Skeletal muscle tissue (tissue), 4 donors: ENCODE measurements around the gene SEMA4F. TPM values are rescaled to one million over a fixed set of nuclear protein-coding genes. Genes with fewer than 3 reads are reported as not detected.
"Not testable (repeated sequence)": the region's sequence is repeated elsewhere in the genome, so short reads cannot be mapped to it uniquely, and the experiment has no call there.

Experiments
- H3K27ac ChIP-seq: one replicate; pipeline ENCODE4 v1.7.0; 2013; ENCODE audit warnings: mild to moderate bottlenecking, low read depth, low read length, inconsistent platforms
- H3K27me3 ChIP-seq, 3 donors: one replicate each; pipeline ENCODE4 v1.7.0; 2013; ENCODE audit warnings: low read length in 3 of 3; ENCODE audit not compliant: control insufficient read depth in 3 of 3, insufficient read depth in 3 of 3
- H3K36me3 ChIP-seq, 3 donors: one replicate each; pipeline ENCODE4 v1.7.0; 2013; ENCODE audit warnings: low read length in 3 of 3; ENCODE audit not compliant: control insufficient read depth in 3 of 3, insufficient read depth in 3 of 3
- H3K4me1 ChIP-seq, 3 donors: one replicate each; pipeline ENCODE4 v1.7.0; 2013; ENCODE audit warnings: low read length in 3 of 3, mild to moderate bottlenecking in 3 of 3; ENCODE audit not compliant: control insufficient read depth in 3 of 3, insufficient read depth in 3 of 3
- H3K4me3 ChIP-seq, 3 donors: one replicate each; pipeline ENCODE4 v1.7.0; 2013; ENCODE audit warnings: low read length in 3 of 3
- H3K9ac ChIP-seq, 3 donors: one replicate each; pipeline ENCODE4 v1.7.0; 2013; ENCODE audit warnings: low read length in 3 of 3, mild to moderate bottlenecking in 3 of 3, moderate library complexity in 2 of 3, low read depth in 1 of 3
- H3K9me3 ChIP-seq, 3 donors: one replicate each; pipeline ENCODE4 v1.7.0; 2013; ENCODE audit warnings: low read length in 3 of 3; ENCODE audit not compliant: control insufficient read depth in 3 of 3
- total RNA-seq: library from RNA; depleted of rRNA; stranded (reverse); fragments of >200 nt; gene quantifications from one replicate; pipeline ENCODE4 v1.2.3, GENCODE V29; 2014
- donor health status: Osteomylitis.

SEMA4F gene
- total RNA-seq, 1 donor from 2014 or later, result 1.6 TPM

GRCh38 chr2:74630454-74630853, 23.6 kb upstream of the SEMA4F start:
- H3K27ac ChIP-seq, H3K4me3 ChIP-seq, H3K36me3 ChIP-seq: not testable (repeated sequence)

GRCh38 chr2:74632209-74632938, 21.7 kb upstream of the SEMA4F start:
- Histone ChIP-seq H3K4me3 (no peak overlapping the region), H3K4me1 (no peaks in the 10 kb centered on the region), H3K27me3 (no peaks in the 10 kb centered on the region), H3K9ac (no peak overlapping the region), H3K36me3 (no peaks in the 10 kb centered on the region), H3K27ac (no peak overlapping the region), H3K9me3 (no peaks in the 10 kb centered on the region)

More at GRCh38 chr2:74630454-74630853, 23.6 kb upstream of the SEMA4F start:
- not testable (repeated sequence) for H3K9ac ChIP-seq, H3K27me3 ChIP-seq, H3K9me3 ChIP-seq, H3K4me1 ChIP-seq

GRCh38 chr2:74632939-74633312, 21.1 kb upstream of the SEMA4F start:
- Histone ChIP-seq H3K4me1 (no peaks in the 10 kb centered on the region), H3K4me3 (no peak overlapping the region), H3K9me3 (no peaks in the 10 kb centered on the region), H3K36me3 (no peaks in the 10 kb centered on the region), H3K9ac (no peak overlapping the region), H3K27ac (no peak overlapping the region), H3K27me3 (no peaks in the 10 kb centered on the region)

- no peak overlapping the region for H3K27ac ChIP-seq
- H3K9me3 ChIP-seq, result no peaks in the 10 kb centered on the region
- no peaks in the 10 kb centered on the region for H3K36me3 ChIP-seq
- no peak overlapping the region for H3K4me3 ChIP-seq
- no peak overlapping the region for H3K9ac ChIP-seq
- H3K27me3 ChIP-seq, result peaks cover 0 to 4% (median 2%) of the 10 kb centered on the region in 3 donors
- H3K4me1 ChIP-seq, result no peaks in the 10 kb centered on the region
These were observed 14.5 kb upstream of the SEMA4F start for GRCh38 chr2:74639550-74639949.

GRCh38 chr2:74645344-74645743, 8.7 kb upstream of the SEMA4F start:
- H3K4me1 ChIP-seq, result no peaks in the 10 kb centered on the region
- no peak overlapping the region for H3K9ac ChIP-seq
- H3K36me3 ChIP-seq, result no peaks in the 10 kb centered on the region
- H3K4me3 ChIP-seq, result no peak overlapping the region
- peaks cover 19 to 24% (median 20%) of the 10 kb centered on the region in 3 donors for H3K27me3 ChIP-seq
- H3K9me3 ChIP-seq, result peaks cover 0 to 2% (median 0%) of the 10 kb centered on the region in 3 donors
- H3K27ac ChIP-seq, result no peak overlapping the region

GRCh38 chr2:74646201-74646600, 7.8 kb upstream of the SEMA4F start:
- no peak overlapping the region for H3K4me3 ChIP-seq
- no peak overlapping the region for H3K9ac ChIP-seq
- H3K4me1 ChIP-seq, result no peaks in the 10 kb centered on the region
- H3K27ac ChIP-seq, result no peak overlapping the region
- no peaks in the 10 kb centered on the region for H3K36me3 ChIP-seq
- peaks cover 19 to 24% (median 20%) of the 10 kb centered on the region in 3 donors for H3K27me3 ChIP-seq
- H3K9me3 ChIP-seq, result peaks cover 0 to 2% (median 0%) of the 10 kb centered on the region in 3 donors

GRCh38 chr2:74646834-74647482, 7.1 kb upstream of the SEMA4F start:
- H3K4me1 ChIP-seq, result no peaks in the 10 kb centered on the region
- peaks cover 19 to 24% (median 20%) of the 10 kb centered on the region in 3 donors for H3K27me3 ChIP-seq
- no peak overlapping the region for H3K9ac ChIP-seq

GRCh38 chr2:74648009-74648443, 6.0 kb upstream of the SEMA4F start, which contains the start of gene M1AP:
TSS of gene M1AP (minus strand) at chr2:74648330. CDS start at chr2:74640275, 8,055 bp downstream.
- Histone ChIP-seq H3K4me3 (no peak within 1 kb of the TSS), H3K36me3 (no peaks in the 10 kb centered on the region), H3K27ac (no peak within 1 kb of the TSS), H3K27me3 (peaks cover 19 to 24% (median 20%) of the 10 kb centered on the region in 3 donors), H3K4me1 (no peaks in the 10 kb centered on the region), H3K9ac (no peak within 1 kb of the TSS), H3K9me3 (peaks cover 0 to 2% (median 0%) of the 10 kb centered on the region in 3 donors)

More at GRCh38 chr2:74646834-74647482, 7.1 kb upstream of the SEMA4F start:
- peaks cover 0 to 2% (median 0%) of the 10 kb centered on the region in 3 donors for H3K9me3 ChIP-seq
- H3K4me3 ChIP-seq, result no peak overlapping the region
- no peak overlapping the region for H3K27ac ChIP-seq
- no peaks in the 10 kb centered on the region for H3K36me3 ChIP-seq

- H3K36me3 ChIP-seq, result peaks cover 0 to 6% (median 5%) of the 10 kb centered on the region in 3 donors
- peak overlapping the region; percentile 52 to 78 (median 67) for H3K9ac ChIP-seq
- H3K9me3 ChIP-seq, result no peaks in the 10 kb centered on the region
- peaks cover 9 to 12% (median 10%) of the 10 kb centered on the region in 3 donors for H3K4me1 ChIP-seq
- H3K4me3 ChIP-seq, result peak overlapping the region; percentile 76 to 82 (median 81)
- peaks cover 2 to 4% (median 3%) of the 10 kb centered on the region in 3 donors for H3K27me3 ChIP-seq
- no peak overlapping the region for H3K27ac ChIP-seq
These were observed 460 bp upstream of the SEMA4F start for GRCh38 chr2:74653589-74653984.

GRCh38 chr2:74655579-74655978, 1.5 kb downstream of the SEMA4F start:
- Histone ChIP-seq H3K27ac (no peak overlapping the region), H3K4me1 (peaks cover 9 to 12% (median 10%) of the 10 kb centered on the region in 3 donors), H3K36me3 (peaks cover 0 to 8% (median 5%) of the 10 kb centered on the region in 3 donors), H3K9me3 (no peaks in the 10 kb centered on the region), H3K4me3 (no peak overlapping the region), H3K27me3 (no peaks in the 10 kb centered on the region), H3K9ac (no peak overlapping the region)
